HepG2 (cell line): ENCODE results near the gene NDUFA13. TPM values are rescaled to one million over a fixed set of nuclear protein-coding genes. Genes with fewer than 3 reads are reported as not detected.
A peak's percentile ranks its signal among the peaks of the same experiment; 100 is the strongest.

Source experiments
- ATAC-seq: fragments of 200-7000 bp; cut with Tn5 transposase; 3 replicates; pipeline ENCODE4 v1.9.1; 2020; ENCODE audit warnings: mild to moderate bottlenecking, moderate library complexity
- BruUV-seq: library from RNA; stranded (reverse); fragments of 400-500 nt; replicated peaks from 2 replicates; lab custom pipeline; 2021; lab: Mats Ljungman, UMichigan
- CTCF ChIA-PET: fragments of 300-600 bp; formaldehyde crosslinking; extraction: SDS; loops from one replicate; lab custom pipeline; 2021; ENCODE audit warnings: low total read pairs, inconsistent platforms, low intra/inter-chr PET ratio; lab: Yijun Ruan, JAX
- POLR2A ChIA-PET: fragments of 350-600 bp; sonication (Branson Sonifier 250); formaldehyde crosslinking; loops from one replicate; lab custom pipeline; 2020; ENCODE audit warnings: antibody characterized with exemption, inconsistent platforms; lab: Yijun Ruan, JAX
- DNase-seq: peaks from one replicate; pipeline ENCODE4 v3.0.0-alpha.2; 2015; ENCODE audit warnings: low spot score
- FAIRE-seq: peaks from 3 replicates; lab custom pipeline; 2011; peaks lifted over from hg19 to GRCh38; lab: Jason Lieb, UNC
- H2AFZ ChIP-seq: one replicate; pipeline ENCODE4 v1.6.1; 2011; ENCODE audit warnings: low read length, inconsistent platforms
- H3K27ac ChIP-seq: fragments of 300-600 bp; 3 replicates; pipeline ENCODE4 v1.8.0; 2011; ENCODE audit warnings: mixed run types, mild to moderate bottlenecking, mixed read lengths, low read length, inconsistent platforms; ENCODE audit not compliant: insufficient read depth; ENCODE audit errors: extremely low read length
- H3K27me3 ChIP-seq, 2 experiments: fragments of 200-600 bp in 1 of 2; 2 replicates in 1 of 2; 3 replicates in 1 of 2; pipeline versions ENCODE4 v1.6.0 to v1.8.0; 2011; ENCODE audit warnings: low read length in 2 of 2, mild to moderate bottlenecking in 2 of 2, moderate library complexity in 2 of 2, inconsistent platforms in 1 of 2; ENCODE audit not compliant: insufficient read depth in 2 of 2, control insufficient read depth in 1 of 2
- H3K36me3 ChIP-seq, 2 experiments: fragments of 200-600 bp in 1 of 2; replicated peaks in 1 of 2; 2 replicates in 1 of 2; 3 replicates in 1 of 2; pipeline versions ENCODE4 v1.5.1 to v1.8.0; 2011; ENCODE audit warnings: low read length in 2 of 2, inconsistent platforms in 1 of 2; ENCODE audit not compliant: insufficient read depth in 2 of 2, control insufficient read depth in 1 of 2
- H3K4me1 ChIP-seq: 2 replicates; pipeline ENCODE4 v1.5.1; 2012; ENCODE audit warnings: low read length, inconsistent platforms; ENCODE audit not compliant: insufficient read depth
- H3K4me2 ChIP-seq: 2 replicates; pipeline ENCODE4 v1.6.0; 2011; ENCODE audit warnings: low read depth, low read length, inconsistent platforms
- H3K4me3 ChIP-seq, 3 experiments: fragments of 200-600 bp in 1 of 3; sonication (generic), shearing (Covaris generic) in 1 of 3; replicated peaks in 1 of 3; 2 replicates each; pipeline ENCODE4 v1.5.1; 2011 to 2016; ENCODE audit warnings: low read length in 3 of 3, inconsistent platforms in 2 of 3, low read depth in 2 of 3, mild to moderate bottlenecking in 2 of 3, control low read depth in 1 of 3, mixed read lengths in 1 of 3; ENCODE audit not compliant: insufficient read depth in 1 of 3
- H3K79me2 ChIP-seq: one replicate; pipeline ENCODE4 v1.6.1; 2011; ENCODE audit warnings: low read length, inconsistent platforms; ENCODE audit not compliant: insufficient read depth
- H3K9ac ChIP-seq: 2 replicates; pipeline ENCODE4 v1.6.0; 2011; ENCODE audit warnings: mild to moderate bottlenecking, low read depth, low read length, inconsistent platforms; ENCODE audit not compliant: insufficient read depth
- H3K9me3 ChIP-seq: 2 replicates; pipeline ENCODE4 v1.5.1; 2012; ENCODE audit warnings: mild to moderate bottlenecking, low read length
- H4K20me1 ChIP-seq: 2 replicates; pipeline ENCODE4 v1.6.0; 2011; ENCODE audit warnings: inconsistent platforms, mild to moderate bottlenecking, low read length, moderate library complexity; ENCODE audit not compliant: insufficient read depth
- CEBPB ChIP-seq: IDR thresholded peaks from 2 replicates; pipeline ENCODE4 v1.6.1; 2011; ENCODE audit warnings: low read depth, low read length, improper control_type of control experiment, borderline replicate concordance
- CREB1 ChIP-seq, 2 experiments: fragments of 450-650 bp in 1 of 2; IDR thresholded peaks; 2 replicates each; pipeline ENCODE4 v1.6.1; 2016 to 2017; ENCODE audit warnings: control low read depth in 1 of 2, mild to moderate bottlenecking in 1 of 2, missing compliant biosample characterization in 1 of 2, missing genetic modification characterization in 1 of 2
- SSRP1 ChIP-seq: IDR thresholded peaks from 2 replicates; pipeline ENCODE4 v1.6.1; 2016; ENCODE audit warnings: control low read depth
- ZEB1 ChIP-seq: IDR thresholded peaks from 2 replicates; pipeline ENCODE4 v1.6.1; 2012; ENCODE audit warnings: mild to moderate bottlenecking, low read depth, inconsistent platforms; ENCODE audit not compliant: insufficient replicate concordance
- ZNF276 ChIP-seq: sonication (generic); formaldehyde crosslinking; IDR thresholded peaks from 2 replicates; pipeline ENCODE4 v1.4.0; 2020; ENCODE audit warnings: mild to moderate bottlenecking, low read depth, missing genetic modification reagents
- WGBS: methylation state at CpG from one replicate; pipeline ENCODE4 v1.1.6; 2017; ENCODE audit warnings: low lambda C conversion rate; 5-methylcytosine and 5-hydroxymethylcytosine counted together
- in situ Hi-C: cut with HindIII; loops from 2 replicates; pipeline ENCODE4 v1.10.0; 2017; ENCODE audit warnings: low pct_unique_long_range_greater_than_20kb; ENCODE audit not compliant: extremely low pct_ligation_motif_present
- intact Hi-C: fragments of 100-400 bp; cut with micrococcal nuclease; formaldehyde crosslinking; loops from one replicate; pipeline ENCODE4 v1.10.0; 2022; ENCODE audit not compliant: unreplicated experiment
- polyA plus RNA-seq, 8 experiments: library from polyadenylated mRNA; depleted of rRNA in 3 of 8; stranded (reverse) in 7 of 8; unstranded in 1 of 8; fragments of >200 nt; fragmentation: Illumina TruSeq in 4 of 8; extraction: Trizol in 4 of 8; gene quantifications; 2 replicates each; pipeline versions ENCODE4 v1.2.1 to v1.2.3, GENCODE V29; 2011 to 2016; ENCODE audit warnings: low read depth in 4 of 8, missing spikeins in 1 of 8, mixed read lengths in 1 of 8; ENCODE audit not compliant: insufficient read depth in 1 of 8
- total RNA-seq, 5 experiments: library from RNA; depleted of rRNA; stranded (reverse); fragments of >200 nt; fragmentation: Illumina TruSeq; extraction: Trizol; gene quantifications; 2 replicates each; pipeline ENCODE4 v1.2.3, GENCODE V29; 2016; ENCODE audit warnings: low read depth in 1 of 5

The NDUFA13 gene
- total and polyA plus RNA-seq, 2 of the 13 experiments (the other 11 are each of a cell fraction or from before 2014, with no cell fraction given): 337 to 366 TPM

GRCh38 chr19:19548915-19549759 lies 33.1 kb downstream of the NDUFA13 start:
- ChIA-PET CTCF (no interaction called here), POLR2A (interaction anchor here (0.7 kb wide), 1 partner anchor 172 kb away, joined by 4 read pairs; no protein-coding TSS in a partner anchor)
- no peak overlapping the region for H2AFZ ChIP-seq
- H3K36me3 ChIP-seq: no peaks in the 10 kb centered on the region
- H3K9ac ChIP-seq: no peak overlapping the region
- TF ChIP-seq CEBPB: peak; percentile 46; the same call in 1 of the 2 replicates
- no peak for TF ChIP-seq ZNF276 (CRISPR knock-in tag)
- H3K4me3 ChIP-seq: no peak overlapping the region
- H3K27ac ChIP-seq: no peak overlapping the region
- no peak overlapping the region for H3K4me2 ChIP-seq
- no peaks in the 10 kb centered on the region for H3K79me2 ChIP-seq
- DNase-seq (no peak), ATAC-seq (no peak), FAIRE-seq (no peak)
- no TSS peak for BruUV-seq
- no peaks in the 10 kb centered on the region for H3K4me1 ChIP-seq
- H4K20me1 ChIP-seq: no peaks in the 10 kb centered on the region
- peaks cover 6 to 59% of the 10 kb centered on the region in 2 experiments; a peak in 4 of 5 replicates for H3K27me3 ChIP-seq
- WGBS: 8% methylated on average over 11 of the region's 13 CpGs
- intact Hi-C loops (no loop called here), in situ Hi-C loops (loop anchor here (25.0 kb wide), 1 partner anchor 413 kb away; no protein-coding TSS in a partner anchor)
- no peaks in the 10 kb centered on the region for H3K9me3 ChIP-seq

GRCh38 chr19:19549804-19550464 lies 33.9 kb downstream of the NDUFA13 start:
- WGBS: 20% methylated on average over 17 of the region's 23 CpGs
- Histone ChIP-seq H3K4me3 (no peak overlapping the region), H3K36me3 (no peaks in the 10 kb centered on the region), H4K20me1 (no peaks in the 10 kb centered on the region), H2AFZ (no peak overlapping the region), H3K79me2 (no peaks in the 10 kb centered on the region), H3K27me3 (peaks cover 6 to 59% of the 10 kb centered on the region in 2 experiments; a peak in 4 of 5 replicates), H3K4me2 (no peak overlapping the region), H3K9ac (no peak overlapping the region)
- ATAC-seq: no peak
- intact Hi-C loops: no loop called here
- POLR2A ChIA-PET: no interaction called here
- in situ Hi-C loops: loop anchor here (25.0 kb wide), 2 partner anchors 412 to 1012 kb away; partner anchors contain the start of gene ZNF737
- no peak for DNase-seq
- TF ChIP-seq SSRP1: no peak
- peak; percentile 78 for TF ChIP-seq ZEB1
- peak; percentile 71 for TF ChIP-seq CREB1 (IDR thresholded peaks at IDR 0.05)
- TF ChIP-seq CREB1 (CRISPR knock-in tag; IDR thresholded peaks at IDR 0.05): no peak
- TF ChIP-seq, all 625 proteins: peak for 2
- no peak for FAIRE-seq
- Histone ChIP-seq H3K9me3 (no peaks in the 10 kb centered on the region), H3K4me1 (no peaks in the 10 kb centered on the region), H3K27ac (no peak overlapping the region)
- CTCF ChIA-PET: no interaction called here
- no TSS peak for BruUV-seq
